Measurements from ENCODE around the gene PTPRT. TPM values are rescaled to one million over a fixed set of nuclear protein-coding genes. Genes with fewer than 3 reads are reported as not detected.

Gene PTPRT
- total and polyA plus RNA-seq, 12 donors, result 0.04 to 0.53 (median 0.22) TPM; not detected in 1

DNA sequence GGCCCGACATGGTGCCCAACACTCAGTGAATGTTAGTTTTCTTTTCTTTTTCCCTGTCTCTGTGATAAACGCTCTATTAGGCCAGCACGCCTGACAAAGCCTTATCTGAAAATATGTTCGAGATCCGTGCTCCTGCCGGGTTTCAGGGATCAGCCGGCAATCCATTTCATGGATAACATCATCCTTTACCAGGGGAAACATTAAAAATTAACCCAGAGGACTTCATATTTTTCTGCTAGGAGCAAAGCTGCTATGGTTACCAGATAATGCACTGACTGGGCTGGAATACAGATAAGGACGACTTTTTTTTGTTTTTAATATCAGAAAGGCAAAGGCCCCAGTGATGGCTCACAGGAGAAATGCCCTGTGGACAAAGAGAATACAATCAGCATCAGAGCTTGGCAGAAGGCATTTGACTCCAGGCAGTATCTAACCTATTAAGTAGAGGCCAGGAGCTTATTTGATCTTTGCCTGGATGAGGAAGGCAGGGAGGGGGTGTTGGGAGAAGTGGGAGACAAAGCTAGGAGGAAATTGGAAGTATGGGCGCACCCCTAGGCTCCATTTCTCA lies 1089.5 kb downstream of the PTPRT start:
- peak overlapping the region in 1 of 10 donors; percentile 16 for H3K27ac ChIP-seq
- DNase-seq (no peak), ATAC-seq (no peak)
- TF ChIP-seq, protein P1, sequence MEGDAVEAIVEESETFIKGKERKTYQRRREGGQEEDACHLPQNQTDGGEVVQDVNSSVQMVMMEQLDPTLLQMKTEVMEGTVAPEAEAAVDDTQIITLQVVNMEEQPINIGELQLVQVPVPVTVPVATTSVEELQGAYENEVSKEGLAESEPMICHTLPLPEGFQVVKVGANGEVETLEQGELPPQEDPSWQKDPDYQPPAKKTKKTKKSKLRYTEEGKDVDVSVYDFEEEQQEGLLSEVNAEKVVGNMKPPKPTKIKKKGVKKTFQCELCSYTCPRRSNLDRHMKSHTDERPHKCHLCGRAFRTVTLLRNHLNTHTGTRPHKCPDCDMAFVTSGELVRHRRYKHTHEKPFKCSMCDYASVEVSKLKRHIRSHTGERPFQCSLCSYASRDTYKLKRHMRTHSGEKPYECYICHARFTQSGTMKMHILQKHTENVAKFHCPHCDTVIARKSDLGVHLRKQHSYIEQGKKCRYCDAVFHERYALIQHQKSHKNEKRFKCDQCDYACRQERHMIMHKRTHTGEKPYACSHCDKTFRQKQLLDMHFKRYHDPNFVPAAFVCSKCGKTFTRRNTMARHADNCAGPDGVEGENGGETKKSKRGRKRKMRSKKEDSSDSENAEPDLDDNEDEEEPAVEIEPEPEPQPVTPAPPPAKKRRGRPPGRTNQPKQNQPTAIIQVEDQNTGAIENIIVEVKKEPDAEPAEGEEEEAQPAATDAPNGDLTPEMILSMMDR (IDR thresholded peaks at IDR 0.05), result no peak
- 57 to 60% methylated on average over 9 of the region's 9 CpGs for WGBS, 2 donors
- no peaks in the 10 kb centered on the region for H3K9me3 ChIP-seq
- no peak overlapping the region for H3K4me3 ChIP-seq
- no peaks in the 10 kb centered on the region for H3K36me3 ChIP-seq
- H3K27me3 ChIP-seq, result peaks cover 0 to 6% (median 0%) of the 10 kb centered on the region in 7 donors
- no peaks in the 10 kb centered on the region for H3K4me1 ChIP-seq
- intact Hi-C loops (cut with DNase I), result no loop called here

DNA sequence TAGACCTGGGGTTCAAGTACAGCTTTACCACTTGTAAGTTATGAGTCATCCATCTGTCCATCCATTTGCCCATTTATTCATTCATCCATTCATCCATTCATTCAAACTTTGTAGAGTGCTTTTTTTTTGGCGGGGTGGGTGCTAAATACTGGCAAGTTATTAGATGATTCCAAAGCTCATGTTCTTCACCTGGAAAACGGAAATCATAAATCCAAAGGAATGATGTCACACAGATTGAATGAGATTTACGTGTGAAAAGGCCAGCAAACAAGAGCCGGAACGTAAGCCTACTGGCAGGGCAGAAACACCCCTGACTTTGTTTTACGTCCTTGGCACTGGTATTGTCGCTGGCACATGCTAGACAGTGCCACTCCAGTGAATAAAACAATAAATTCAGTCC lies 1090.6 kb downstream of the PTPRT start:
- no peak overlapping the region for H3K27ac ChIP-seq
- H3K36me3 ChIP-seq, result no peaks in the 10 kb centered on the region
- TF ChIP-seq, protein P1 (IDR thresholded peaks at IDR 0.05), result no peak
- no peaks in the 10 kb centered on the region for H3K9me3 ChIP-seq
- 80% methylated on average over 7 of the region's 7 CpGs for WGBS, 2 donors
- H3K27me3 ChIP-seq, result peaks cover 0 to 3% (median 0%) of the 10 kb centered on the region in 7 donors
- H3K4me3 ChIP-seq, result no peak overlapping the region
- no peak for ATAC-seq
- no peaks in the 10 kb centered on the region for H3K4me1 ChIP-seq
- DNase-seq, result no peak
- intact Hi-C loops (cut with DNase I), result no loop called here

DNA sequence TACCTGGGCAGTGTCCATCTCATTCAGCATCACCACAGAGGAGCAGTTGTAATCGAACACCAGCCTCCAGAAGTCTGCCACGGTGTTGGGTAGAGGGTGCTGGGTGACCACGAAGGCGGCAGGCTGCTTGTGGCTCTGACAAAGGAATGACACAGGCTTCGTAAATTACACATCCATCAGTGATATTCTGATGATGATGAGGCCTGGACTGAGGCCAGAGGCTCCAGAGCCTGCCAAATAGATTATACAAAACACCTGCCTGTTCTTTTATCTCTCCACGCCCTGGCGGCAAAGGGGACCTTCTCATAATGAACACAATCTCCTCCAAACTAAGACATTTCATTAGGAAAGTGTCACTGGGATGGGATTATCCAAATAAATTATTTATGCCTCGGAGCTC lies 1091.3 kb downstream of the PTPRT start:
- Histone ChIP-seq H3K36me3 (no peaks in the 10 kb centered on the region), H3K4me1 (peaks cover 0 to 5% (median 0%) of the 10 kb centered on the region in 9 donors), H3K4me3 (no peak overlapping the region), H3K27me3 (peaks cover 0 to 3% (median 0%) of the 10 kb centered on the region in 7 donors), H3K27ac (no peak overlapping the region), H3K9me3 (no peaks in the 10 kb centered on the region)
- intact Hi-C loops (cut with DNase I), result no loop called here
- WGBS, 2 donors, result 80% methylated on average over 8 of the region's 8 CpGs
- DNase-seq, result no peak
- TF ChIP-seq, protein P1 (IDR thresholded peaks at IDR 0.05), result no peak
- ATAC-seq, result no peak

DNA sequence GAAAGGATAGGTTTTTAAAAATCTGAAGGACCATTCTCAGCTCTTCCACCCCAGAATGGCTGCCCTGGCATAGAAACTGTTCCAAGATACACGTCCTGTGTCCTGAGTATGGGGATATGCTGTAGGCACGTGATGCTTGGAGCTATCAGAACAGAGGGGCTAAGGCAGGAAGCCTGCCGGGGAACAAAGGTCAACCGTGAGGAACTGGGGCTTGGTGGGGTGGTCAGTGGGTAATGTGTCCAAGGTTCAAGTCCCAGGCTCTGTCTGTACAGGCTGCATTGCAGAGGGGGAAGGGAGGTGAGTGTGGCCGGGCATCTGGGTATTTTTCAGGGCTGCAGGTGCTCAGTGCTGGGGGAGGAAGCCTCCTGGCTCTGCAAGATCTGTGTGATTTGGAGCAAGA lies 1092.0 kb downstream of the PTPRT start:
- Histone ChIP-seq H3K9me3 (no peaks in the 10 kb centered on the region), H3K27ac (no peak overlapping the region), H3K36me3 (no peaks in the 10 kb centered on the region), H3K4me1 (peaks cover 0 to 8% (median 0%) of the 10 kb centered on the region in 9 donors), H3K27me3 (peaks cover 0 to 3% (median 0%) of the 10 kb centered on the region in 7 donors), H3K4me3 (no peak overlapping the region)
- TF ChIP-seq, protein P1 (IDR thresholded peaks at IDR 0.05), result no peak
- ATAC-seq (no peak), DNase-seq (no peak)
- intact Hi-C loops (cut with DNase I), result no loop called here
- WGBS, 2 donors, result 66 to 69% methylated on average over 5 of the region's 5 CpGs

All from heart right ventricle (tissue), 16 donors.